GOT3 (cell line): Measurements from ENCODE around the gene ARPC1B.

Experiments used
- DNase-seq: peaks from one replicate; lab custom pipeline; 2025; ENCODE audit warnings: mixed read lengths; lab: John Stamatoyannopoulos, UW

Gene ARPC1B

GRCh38 chr7:99389772-99390171 is 15.2 kb downstream of the ARPC1B start:
- DNase-seq: no peak

- DNase-seq: no peak
Measured at GRCh38 chr7:99390941-99391602, 16.5 kb downstream of the ARPC1B start.

GRCh38 chr7:99392046-99392445 is 17.5 kb downstream of the ARPC1B start:
- DNase-seq: no peak

- no peak for DNase-seq
Measured at GRCh38 chr7:99392659-99393354, 18.3 kb downstream of the ARPC1B start.

GRCh38 chr7:99393355-99394187 is 19.0 kb downstream of the ARPC1B start:
- DNase-seq: no peak

- DNase-seq: no peak
Measured at GRCh38 chr7:99394188-99394502, 19.6 kb downstream of the ARPC1B start.

GRCh38 chr7:99395616-99396327 is 21.2 kb downstream of the ARPC1B start:
- DNase-seq: no peak

GRCh38 chr7:99396418-99397296 is 22.1 kb downstream of the ARPC1B start:
- no peak for DNase-seq

- DNase-seq: no peak
Measured at GRCh38 chr7:99397297-99397983, 22.9 kb downstream of the ARPC1B start.

GRCh38 chr7:99398891-99399445 is 24.4 kb downstream of the ARPC1B start:
- DNase-seq: no peak

GRCh38 chr7:99399597-99399996 is 25.1 kb downstream of the ARPC1B start:
- no peak for DNase-seq

- no peak for DNase-seq
Measured at GRCh38 chr7:99402854-99403253, 28.3 kb downstream of the ARPC1B start.

- no peak for DNase-seq
Measured at GRCh38 chr7:99403764-99404163, 29.2 kb downstream of the ARPC1B start.

GRCh38 chr7:99404235-99404976 is 29.9 kb downstream of the ARPC1B start:
- DNase-seq: no peak

GRCh38 chr7:99404977-99405320 is 30.4 kb downstream of the ARPC1B start:
- no peak for DNase-seq

- DNase-seq: no peak
Measured at GRCh38 chr7:99406557-99406956, 32.0 kb downstream of the ARPC1B start.

- DNase-seq: peak; percentile 45
Measured at GRCh38 chr7:99407872-99408378, 33.4 kb downstream of the ARPC1B start.

- peak; percentile 85 for DNase-seq
Measured at GRCh38 chr7:99408379-99409191, 34.1 kb downstream of the ARPC1B start, which contains the start of the genes BUD31 and PDAP1. Gene BUD31 (plus strand): TSS chr7:99408969. CDS start chr7:99411093, 2,124 bp downstream. Gene PDAP1 (minus strand): TSS chr7:99408597. CDS start chr7:99408548, 49 bp downstream.
